OCI-LY7 (cell line): ENCODE results near the gene SLC52A3. TPM values are rescaled to one million over a fixed set of nuclear protein-coding genes. Genes with fewer than 3 reads are reported as not detected.

ENCODE experiments used
- BruUV-seq: library from RNA; stranded (reverse); fragments of 400-500 nt; replicated peaks from 2 replicates; lab custom pipeline; 2021; lab: Mats Ljungman, UMichigan
- CTCF ChIA-PET: fragments of 300-600 bp; sonication (Branson Sonifier 250); formaldehyde crosslinking; loops from one replicate; lab custom pipeline; 2022; ENCODE audit warnings: antibody characterized with exemption; ENCODE audit not compliant: unreplicated experiment; lab: Charles Lee
- POLR2A ChIA-PET: fragments of 300-600 bp; sonication (Branson Sonifier 250); formaldehyde crosslinking; loops from one replicate; lab custom pipeline; 2022; ENCODE audit warnings: antibody characterized with exemption; lab: Charles Lee
- DNase-seq: peaks from one replicate; pipeline ENCODE4 v3.0.0-alpha.2; 2015; ENCODE audit warnings: low spot score
- H2AFZ ChIP-seq: fragments of 200-600 bp; sonication (generic), shearing (Covaris generic); 2 replicates; pipeline ENCODE4 v1.6.1; 2014; ENCODE audit warnings: mild to moderate bottlenecking, antibody characterized with exemption, low read length, moderate library complexity
- H3K27ac ChIP-seq: fragments of 200-600 bp; sonication (generic); 2 replicates; pipeline ENCODE4 v1.5.1; 2014; ENCODE audit warnings: mixed run types, low read depth, mild to moderate bottlenecking, moderate library complexity, low read length, inconsistent platforms; ENCODE audit not compliant: poor library complexity, severe bottlenecking
- H3K36me3 ChIP-seq: fragments of 200-600 bp; sonication (generic); 2 replicates; pipeline ENCODE4 v1.6.1; 2014; ENCODE audit warnings: mild to moderate bottlenecking, antibody characterized with exemption, low read length, moderate library complexity, mixed read lengths; ENCODE audit not compliant: insufficient read depth
- H3K4me1 ChIP-seq: fragments of 200-600 bp; sonication (generic); 2 replicates; pipeline ENCODE4 v1.5.1; 2014; ENCODE audit warnings: mild to moderate bottlenecking, low read length; ENCODE audit not compliant: insufficient read depth, poor library complexity, severe bottlenecking
- H3K4me2 ChIP-seq: fragments of 200-600 bp; sonication (generic); 2 replicates; pipeline ENCODE4 v1.6.1; 2014; ENCODE audit warnings: mild to moderate bottlenecking, low read length
- H3K4me3 ChIP-seq: fragments of 200-600 bp; sonication (generic); 2 replicates; pipeline ENCODE4 v1.5.1; 2014; ENCODE audit warnings: mild to moderate bottlenecking, low read depth, low read length; ENCODE audit not compliant: poor library complexity, severe bottlenecking
- H3K79me2 ChIP-seq: fragments of 200-600 bp; sonication (generic); 2 replicates; pipeline ENCODE4 v1.6.1; 2016; ENCODE audit warnings: low read depth, mild to moderate bottlenecking, low read length, moderate library complexity, mixed read lengths; ENCODE audit not compliant: insufficient read depth
- H3K9me2 ChIP-seq: fragments of 200-600 bp; sonication (generic); 2 replicates; pipeline ENCODE4 v1.6.1; 2016; ENCODE audit warnings: mild to moderate bottlenecking, low read length, mixed read lengths; ENCODE audit not compliant: insufficient read depth
- H3K9me3 ChIP-seq: fragments of 200-600 bp; sonication (generic); 2 replicates; pipeline ENCODE4 v1.6.1; 2014; ENCODE audit warnings: mild to moderate bottlenecking, mixed run types, low read length, mixed read lengths
- H4K20me1 ChIP-seq: fragments of 200-600 bp; sonication (generic); 2 replicates; pipeline ENCODE4 v1.6.1; 2014; ENCODE audit warnings: mild to moderate bottlenecking, antibody characterized with exemption, low read length, moderate library complexity, mixed read lengths; ENCODE audit not compliant: insufficient read depth
- EZH2phosphoT487 ChIP-seq: fragments of 200-600 bp; sonication (generic); IDR thresholded peaks from 2 replicates; pipeline ENCODE4 v1.6.1; 2018; ENCODE audit warnings: low read depth, borderline replicate concordance, mild to moderate bottlenecking, mixed run types, antibody characterized with exemption, low read length, moderate library complexity, mixed read lengths
- intact Hi-C: fragments of 100-400 bp; cut with micrococcal nuclease; formaldehyde crosslinking; loops from one replicate; pipeline ENCODE4 v1.10.0; 2022; ENCODE audit not compliant: unreplicated experiment
- total RNA-seq, 2 experiments: library from RNA; depleted of rRNA in 1 of 2; stranded (reverse); fragments of >200 nt in 1 of 2; shearing (Covaris generic) in 1 of 2; gene quantifications; 2 replicates each; pipeline ENCODE4 v1.2.3, GENCODE V29; 2014 to 2022
- TF ChIP-seq, protein P1 (sequence below): fragments of 200-600 bp; sonication (generic); conservative IDR thresholded peaks from 2 replicates; pipeline ENCODE4 v1.5.1; 2014; ENCODE audit warnings: mild to moderate bottlenecking, antibody characterized with exemption, low read length, moderate library complexity, mixed read lengths

The SLC52A3 gene
- total RNA-seq, 2 experiments from 2014 or later, result not detected

DNA sequence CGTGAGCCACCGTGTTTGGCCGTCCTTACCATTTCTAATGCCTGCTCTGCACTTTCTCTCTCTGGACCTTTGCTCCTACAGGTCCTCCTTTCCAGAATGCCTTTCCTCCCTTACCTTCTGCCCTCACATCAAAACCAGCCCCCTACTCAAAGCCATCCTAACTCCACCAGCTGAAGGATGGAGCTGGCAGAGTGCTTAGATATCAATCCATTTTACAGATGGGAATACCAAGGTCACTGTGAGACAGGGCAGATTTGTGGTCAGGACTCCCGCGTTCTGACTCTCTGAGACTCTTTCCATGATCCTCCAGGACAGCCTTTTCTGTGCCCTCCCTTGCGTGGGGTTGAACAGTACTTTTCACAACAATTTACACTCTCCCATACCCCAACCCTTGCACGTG lies 51.0 kb downstream of the SLC52A3 start:
- no peaks in the 10 kb centered on the region for H3K79me2 ChIP-seq
- ChIA-PET CTCF (no interaction called here), POLR2A (no interaction called here)
- BruUV-seq, result no TSS peak
- TF ChIP-seq EZH2phosphoT487, result no peak
- TF ChIP-seq, protein P1, sequence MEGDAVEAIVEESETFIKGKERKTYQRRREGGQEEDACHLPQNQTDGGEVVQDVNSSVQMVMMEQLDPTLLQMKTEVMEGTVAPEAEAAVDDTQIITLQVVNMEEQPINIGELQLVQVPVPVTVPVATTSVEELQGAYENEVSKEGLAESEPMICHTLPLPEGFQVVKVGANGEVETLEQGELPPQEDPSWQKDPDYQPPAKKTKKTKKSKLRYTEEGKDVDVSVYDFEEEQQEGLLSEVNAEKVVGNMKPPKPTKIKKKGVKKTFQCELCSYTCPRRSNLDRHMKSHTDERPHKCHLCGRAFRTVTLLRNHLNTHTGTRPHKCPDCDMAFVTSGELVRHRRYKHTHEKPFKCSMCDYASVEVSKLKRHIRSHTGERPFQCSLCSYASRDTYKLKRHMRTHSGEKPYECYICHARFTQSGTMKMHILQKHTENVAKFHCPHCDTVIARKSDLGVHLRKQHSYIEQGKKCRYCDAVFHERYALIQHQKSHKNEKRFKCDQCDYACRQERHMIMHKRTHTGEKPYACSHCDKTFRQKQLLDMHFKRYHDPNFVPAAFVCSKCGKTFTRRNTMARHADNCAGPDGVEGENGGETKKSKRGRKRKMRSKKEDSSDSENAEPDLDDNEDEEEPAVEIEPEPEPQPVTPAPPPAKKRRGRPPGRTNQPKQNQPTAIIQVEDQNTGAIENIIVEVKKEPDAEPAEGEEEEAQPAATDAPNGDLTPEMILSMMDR, result no peak
- no peaks in the 10 kb centered on the region for H3K9me2 ChIP-seq
- H3K4me2 ChIP-seq, result no peak overlapping the region
- H3K9me3 ChIP-seq, result no peaks in the 10 kb centered on the region
- DNase-seq, result no peak
- intact Hi-C loops, result no loop called here
- no peak overlapping the region for H2AFZ ChIP-seq
- no peak overlapping the region for H3K4me3 ChIP-seq
- no peaks in the 10 kb centered on the region for H3K4me1 ChIP-seq
- no peaks in the 10 kb centered on the region for H3K36me3 ChIP-seq
- no peaks in the 10 kb centered on the region for H4K20me1 ChIP-seq
- no peak overlapping the region for H3K27ac ChIP-seq

GRCh38 chr20:714453-714852 lies 53.8 kb downstream of the SLC52A3 start:
- no peaks in the 10 kb centered on the region for H3K79me2 ChIP-seq
- H3K9me2 ChIP-seq, result no peaks in the 10 kb centered on the region
- no peak overlapping the region for H2AFZ ChIP-seq
- ChIA-PET CTCF (no interaction called here), POLR2A (no interaction called here)
- no peak overlapping the region for H3K27ac ChIP-seq
- BruUV-seq, result no TSS peak
- H3K4me1 ChIP-seq, result no peaks in the 10 kb centered on the region
- no peaks in the 10 kb centered on the region for H4K20me1 ChIP-seq
- H3K4me3 ChIP-seq, result no peak overlapping the region
- no peaks in the 10 kb centered on the region for H3K9me3 ChIP-seq
- intact Hi-C loops, result no loop called here
- no peak for TF ChIP-seq EZH2phosphoT487
- TF ChIP-seq, protein P1, result no peak
- H3K36me3 ChIP-seq, result no peaks in the 10 kb centered on the region
- no peak overlapping the region for H3K4me2 ChIP-seq
- no peak for DNase-seq

DNA sequence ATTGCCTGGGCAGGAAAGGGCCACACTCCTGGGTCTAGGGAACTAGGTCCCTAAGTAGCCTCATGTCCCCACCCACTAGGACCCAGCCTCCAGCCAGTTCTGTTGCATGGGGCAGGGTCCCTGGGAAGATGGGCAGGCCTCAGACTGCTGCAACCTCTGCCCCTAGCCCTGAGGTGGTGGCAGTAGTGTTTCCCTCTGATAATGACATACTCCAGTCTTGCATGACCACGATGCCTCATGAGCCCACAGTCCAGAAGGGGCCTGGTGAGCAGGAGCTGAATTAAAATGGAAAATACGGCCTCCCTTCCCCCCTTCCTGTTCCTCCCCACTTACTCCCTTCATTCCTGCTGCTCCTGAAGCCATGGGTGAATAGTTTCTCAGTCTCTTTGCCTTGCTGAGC lies 56.7 kb downstream of the SLC52A3 start:
- Histone ChIP-seq H2AFZ (no peak overlapping the region), H3K36me3 (no peaks in the 10 kb centered on the region), H4K20me1 (no peaks in the 10 kb centered on the region), H3K9me2 (no peaks in the 10 kb centered on the region), H3K4me2 (no peak overlapping the region), H3K4me3 (no peak overlapping the region), H3K79me2 (no peaks in the 10 kb centered on the region), H3K9me3 (no peaks in the 10 kb centered on the region), H3K27ac (no peak overlapping the region), H3K4me1 (no peaks in the 10 kb centered on the region)
- ChIA-PET CTCF (no interaction called here), POLR2A (no interaction called here)
- intact Hi-C loops, result no loop called here
- no peak for TF ChIP-seq EZH2phosphoT487
- TF ChIP-seq, protein P1, result no peak
- no peak for DNase-seq
- no TSS peak for BruUV-seq
